Islet precursor cell (in vitro differentiated cells): Measurements from ENCODE around the gene FBXL7.

ENCODE experiments used
- DNase-seq: peaks from one replicate; pipeline ENCODE4 v3.0.0-alpha.2; 2018

The FBXL7 gene

GRCh38 chr5:15904899-15905830 lies 405.2 kb downstream of the FBXL7 start:
- no peak for DNase-seq

- no peak for DNase-seq
These were observed 414.7 kb downstream of the FBXL7 start for GRCh38 chr5:15914638-15915037.

GRCh38 chr5:15926586-15926985 lies 426.6 kb downstream of the FBXL7 start:
- no peak for DNase-seq

DNA sequence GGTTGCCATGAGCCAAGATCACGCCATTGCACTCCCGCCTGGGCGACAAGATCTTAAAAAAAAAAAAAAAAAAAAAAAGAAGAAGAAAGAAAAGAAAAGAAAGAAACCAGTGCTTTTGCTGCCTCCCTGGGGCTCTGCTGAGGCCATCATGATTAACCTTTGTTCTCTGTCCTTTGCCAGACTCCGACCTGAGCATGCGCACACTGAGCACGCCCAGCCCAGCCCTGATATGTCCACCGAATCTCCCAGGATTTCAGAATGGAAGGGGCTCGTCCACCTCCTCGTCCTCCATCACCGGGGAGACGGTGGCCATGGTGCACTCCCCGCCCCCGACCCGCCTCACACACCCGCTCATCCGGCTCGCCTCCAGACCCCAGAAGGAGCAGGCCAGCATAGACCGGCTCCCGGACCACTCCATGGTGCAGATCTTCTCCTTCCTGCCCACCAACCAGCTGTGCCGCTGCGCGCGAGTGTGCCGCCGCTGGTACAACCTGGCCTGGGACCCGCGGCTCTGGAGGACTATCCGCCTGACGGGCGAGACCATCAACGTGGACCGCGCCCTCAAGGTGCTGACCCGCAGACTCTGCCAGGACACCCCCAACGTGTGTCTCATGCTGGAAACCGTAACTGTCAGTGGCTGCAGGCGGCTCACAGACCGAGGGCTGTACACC lies 427.9 kb downstream of the FBXL7 start:
- no peak for DNase-seq

- no peak for DNase-seq
These were observed 429.8 kb downstream of the FBXL7 start for GRCh38 chr5:15929611-15930263.

DNA sequence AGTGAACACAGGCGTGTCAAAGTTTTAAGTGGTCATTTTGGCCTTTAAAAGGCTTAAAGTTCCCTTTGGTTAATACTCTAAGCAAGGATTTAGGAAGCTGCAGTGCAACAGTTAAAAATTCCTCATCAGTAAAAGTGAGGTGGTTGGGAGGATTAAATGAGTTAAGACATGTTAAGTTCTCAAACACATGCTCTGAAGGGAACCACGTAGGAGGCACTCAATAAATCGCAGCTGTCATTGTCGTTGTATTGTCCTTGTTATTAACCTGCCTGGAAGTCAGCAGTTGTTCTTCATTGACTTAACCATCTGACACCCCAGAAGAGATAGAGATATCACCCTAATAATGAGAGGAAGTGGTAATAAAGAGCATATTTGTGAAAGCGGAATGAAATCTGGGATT lies 432.1 kb downstream of the FBXL7 start:
- DNase-seq: no peak

DNA sequence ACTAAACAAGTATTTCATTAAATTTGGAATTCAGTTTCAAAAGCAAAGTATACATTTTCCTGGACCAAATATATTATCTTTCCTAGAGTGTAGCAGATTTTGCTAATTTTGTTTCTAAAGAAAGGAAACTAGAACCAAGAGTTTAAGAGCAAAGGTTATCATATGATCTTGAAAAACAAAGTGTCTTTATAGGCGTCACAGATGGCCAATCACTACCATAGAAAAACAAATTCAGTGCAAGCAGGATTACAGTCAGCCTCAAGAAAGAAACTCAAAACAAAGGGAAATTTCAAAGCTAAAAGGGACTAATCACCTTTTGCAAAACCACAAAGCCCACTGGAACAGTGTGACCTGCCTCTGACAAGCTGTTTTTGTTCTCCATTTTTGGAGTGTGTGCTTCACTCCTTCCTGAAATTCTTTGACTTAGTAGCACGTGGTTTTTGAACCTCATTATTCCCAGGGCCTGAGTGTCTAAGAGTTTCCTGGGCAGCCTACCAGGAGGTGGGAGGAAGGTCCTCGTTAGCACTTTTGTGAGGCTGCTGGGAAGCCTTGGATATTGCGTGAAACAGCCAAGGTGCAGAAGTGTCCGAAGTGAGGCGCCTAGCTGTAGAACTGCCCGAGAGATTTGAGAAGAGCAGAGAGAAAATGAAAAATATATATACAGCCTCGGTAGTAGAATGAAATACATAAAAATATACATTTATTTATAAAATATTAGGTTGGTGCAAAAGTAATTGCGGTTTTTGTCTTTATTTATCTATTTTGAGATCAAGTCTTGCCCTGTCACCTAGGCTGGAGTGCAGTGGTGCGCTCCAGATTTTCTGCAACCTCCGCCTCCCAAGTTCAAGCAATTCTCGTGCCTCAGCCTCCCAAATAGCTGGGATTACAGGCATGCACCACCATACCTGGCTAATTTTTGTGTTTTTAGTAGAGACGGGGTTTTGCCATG lies 433.6 kb downstream of the FBXL7 start:
- DNase-seq: no peak

- DNase-seq: no peak
These were observed 436.7 kb downstream of the FBXL7 start for GRCh38 chr5:15936505-15937245.

DNA sequence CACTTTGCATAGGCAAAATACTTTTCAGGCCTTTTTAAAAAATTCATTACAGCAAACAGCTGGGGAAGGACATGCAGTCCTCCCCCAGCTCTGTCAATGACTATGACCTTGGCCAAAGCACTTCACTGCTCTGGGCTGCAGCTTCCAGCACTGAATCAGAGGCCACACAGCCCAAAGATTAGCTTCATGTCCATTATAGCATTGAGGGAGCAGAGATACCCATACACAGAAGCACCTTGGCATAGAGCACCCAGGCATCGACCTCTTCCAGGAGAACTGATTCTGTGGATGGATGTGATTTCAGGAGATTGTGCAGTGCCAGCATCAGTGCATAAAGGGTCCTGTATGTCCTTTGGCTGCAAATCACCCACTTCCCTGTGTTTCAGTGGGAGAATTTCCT lies 437.7 kb downstream of the FBXL7 start:
- no peak for DNase-seq

- no peak for DNase-seq
These were observed 438.2 kb downstream of the FBXL7 start for GRCh38 chr5:15938186-15938585.

- DNase-seq: no peak
These were observed 439.0 kb downstream of the FBXL7 start for GRCh38 chr5:15938961-15939360.

- no peak for DNase-seq
These were observed 440.9 kb downstream of the FBXL7 start for GRCh38 chr5:15940905-15941304.

- DNase-seq: no peak
These were observed 443.5 kb downstream of the FBXL7 start for GRCh38 chr5:15943487-15943886.

GRCh38 chr5:15946026-15946425 lies 446.0 kb downstream of the FBXL7 start:
- no peak for DNase-seq

GRCh38 chr5:15948190-15948589 lies 448.2 kb downstream of the FBXL7 start:
- no peak for DNase-seq

GRCh38 chr5:15951126-15951525 lies 451.1 kb downstream of the FBXL7 start:
- DNase-seq: no peak

GRCh38 chr5:15951550-15951949 lies 451.6 kb downstream of the FBXL7 start:
- no peak for DNase-seq

DNA sequence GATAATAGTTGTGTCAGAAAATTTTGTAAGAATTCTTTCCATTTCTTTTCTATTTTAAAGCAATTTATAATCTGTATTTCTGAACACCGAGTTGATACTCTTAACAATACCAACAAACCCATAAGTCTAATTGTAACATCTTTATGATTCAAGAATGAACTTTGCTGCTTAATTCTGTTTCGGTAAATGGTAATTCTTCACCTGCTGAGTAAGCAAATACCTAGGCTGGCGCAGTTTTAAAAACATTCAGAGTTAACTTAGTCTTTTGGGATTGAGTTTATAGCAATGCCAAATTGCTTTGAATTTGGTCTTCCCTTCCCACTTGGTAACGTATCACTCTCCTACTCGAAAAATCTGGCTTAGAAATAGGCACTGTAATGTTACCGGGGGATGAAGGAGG lies 456.6 kb downstream of the FBXL7 start:
- DNase-seq: no peak

DNA sequence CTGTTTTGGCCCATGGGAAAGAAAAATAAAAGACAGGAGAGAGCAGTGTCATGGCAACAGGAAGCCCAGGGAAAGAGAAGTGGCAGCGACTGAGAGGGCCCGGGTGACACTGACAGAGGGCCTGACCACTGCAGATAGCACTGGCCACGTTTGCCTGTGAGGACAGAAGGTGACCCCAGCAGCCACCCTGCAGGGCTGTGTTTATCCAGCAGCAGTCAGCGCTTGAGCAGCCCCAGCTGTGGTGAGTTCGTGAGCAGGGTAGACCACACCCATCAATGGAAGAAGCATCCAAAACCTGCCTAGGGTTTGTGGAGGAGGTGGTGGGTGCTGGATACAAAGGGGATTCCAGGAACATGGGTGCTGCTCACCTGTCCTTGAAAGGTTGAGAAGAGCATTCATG lies 457.1 kb downstream of the FBXL7 start:
- no peak for DNase-seq

DNA sequence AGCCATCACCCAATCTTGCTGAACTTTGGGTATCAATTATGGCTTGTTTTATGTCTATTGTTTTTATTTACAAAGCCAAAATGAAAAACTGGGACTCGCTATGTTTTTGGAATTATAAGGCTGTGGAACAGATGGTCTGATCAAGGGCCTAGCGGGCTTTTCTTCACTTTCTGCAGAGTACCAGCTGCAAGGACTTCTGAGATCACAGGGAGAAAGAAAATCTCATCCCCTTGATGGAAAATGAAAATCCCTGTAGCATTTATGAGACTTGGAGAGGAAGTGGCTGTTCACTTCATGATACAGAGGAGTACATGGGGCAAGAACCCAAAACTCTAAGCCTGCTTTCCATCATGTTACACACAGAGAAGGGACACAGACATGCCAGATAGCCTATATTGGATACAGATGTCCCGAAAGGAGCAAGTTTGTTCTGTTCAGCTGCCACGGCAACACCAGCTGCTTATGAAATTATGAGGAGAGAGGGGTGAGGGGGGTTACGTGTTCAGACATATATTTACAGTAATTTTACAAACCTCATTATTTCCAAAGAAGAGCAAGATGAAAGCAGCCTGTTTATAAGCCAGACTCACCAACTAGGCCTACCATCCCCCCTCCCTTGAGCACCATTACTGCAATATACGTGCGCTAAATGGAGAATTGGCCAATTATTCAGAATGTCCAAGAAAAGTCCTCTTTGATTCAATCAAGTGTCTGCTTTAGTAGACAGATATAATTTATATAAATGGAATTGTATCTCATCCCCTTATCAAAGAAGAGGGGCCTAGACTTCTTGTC lies 459.6 kb downstream of the FBXL7 start:
- no peak for DNase-seq

GRCh38 chr5:15966066-15966640 lies 466.2 kb downstream of the FBXL7 start:
- no peak for DNase-seq
